ENCODE results near the gene NCOA1.

DNA sequence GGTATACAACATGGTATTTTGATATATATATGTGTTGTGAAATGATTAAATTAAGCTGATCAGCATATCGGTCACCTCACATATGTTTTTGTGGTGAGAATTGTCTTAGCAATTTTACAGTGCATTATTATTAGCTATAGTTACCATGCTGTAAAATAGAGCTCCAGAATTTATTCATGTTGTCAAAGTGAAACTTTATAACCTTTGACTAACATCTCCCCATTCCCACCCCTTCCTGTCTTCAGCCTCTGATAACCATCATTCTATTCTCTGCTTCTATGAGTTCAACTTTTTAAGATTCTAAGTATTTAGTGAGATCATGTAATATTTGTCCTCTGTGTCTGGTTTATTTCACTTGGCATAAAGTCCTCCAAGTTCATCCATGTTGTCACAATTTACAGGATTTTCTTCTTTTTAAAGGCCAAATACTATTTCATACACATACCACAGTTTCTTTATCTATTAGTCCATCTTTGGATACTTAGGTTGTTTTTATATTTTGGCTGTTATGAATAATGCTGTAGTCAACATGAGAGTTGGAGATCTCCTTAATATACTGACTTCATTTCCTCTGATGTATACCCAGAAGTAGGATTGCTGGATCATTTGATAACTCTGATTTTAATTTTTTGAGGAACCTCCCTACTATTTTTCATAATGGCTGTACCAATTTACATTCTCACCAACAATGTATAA, 30.3 kb downstream of the NCOA1 start:
- TF ChIP-seq CTCF (IDR thresholded peaks at IDR 0.05), result no peak
- TF ChIP-seq POLR2A (IDR thresholded peaks at IDR 0.05), result no peak
